ENCODE results near the gene PKDCC.

The PKDCC gene

GRCh38 chr2:42092084-42092996 is 44.5 kb downstream of the PKDCC start:
- no peak for DNase-seq

GRCh38 chr2:42094114-42094513 is 46.3 kb downstream of the PKDCC start:
- DNase-seq, result no peak

- DNase-seq, result no peak
Measured at GRCh38 chr2:42095923-42096408, 48.1 kb downstream of the PKDCC start.

GRCh38 chr2:42096869-42097591 is 49.2 kb downstream of the PKDCC start:
- no peak for DNase-seq

- no peak for DNase-seq
Measured at GRCh38 chr2:42098571-42099437, 51.0 kb downstream of the PKDCC start.

GRCh38 chr2:42099438-42100173 is 51.8 kb downstream of the PKDCC start:
- no peak for DNase-seq

- DNase-seq, result no peak
Measured at GRCh38 chr2:42100683-42101205, 52.9 kb downstream of the PKDCC start.

GRCh38 chr2:42101206-42102023 is 53.6 kb downstream of the PKDCC start:
- DNase-seq, result no peak

- DNase-seq, result no peak
Measured at GRCh38 chr2:42102024-42102590, 54.3 kb downstream of the PKDCC start.

- no peak for DNase-seq
Measured at GRCh38 chr2:42102591-42103450, 55.0 kb downstream of the PKDCC start.

GRCh38 chr2:42103829-42104228 is 56.0 kb downstream of the PKDCC start:
- no peak for DNase-seq

GRCh38 chr2:42104621-42105020 is 56.8 kb downstream of the PKDCC start:
- no peak for DNase-seq

- no peak for DNase-seq
Measured at GRCh38 chr2:42105330-42106256, 57.8 kb downstream of the PKDCC start.

- DNase-seq, result no peak
Measured at GRCh38 chr2:42106257-42106816, 58.5 kb downstream of the PKDCC start.

- DNase-seq, result no peak
Measured at GRCh38 chr2:42107249-42108042, 59.6 kb downstream of the PKDCC start.

Data from cerebellar nuclear complex (tissue), 1 donor.